Skin of body (tissue), 2 donors: Measurements from ENCODE around the gene FGF18. TPM values are rescaled to one million over a fixed set of nuclear protein-coding genes. Genes with fewer than 3 reads are reported as not detected.
"Not testable (repeated sequence)": the region's sequence is repeated elsewhere in the genome, so short reads cannot be mapped to it uniquely, and the experiment has no call there.

Source experiments
- DNase-seq: peaks from one replicate; lab custom pipeline; 2025; lab: John Stamatoyannopoulos, UW
- total RNA-seq: library from RNA; depleted of rRNA; stranded (reverse); fragments of >200 nt; gene quantifications from one replicate; pipeline ENCODE4 v1.2.3, GENCODE V29; 2014

Gene FGF18
- total RNA-seq, 1 donor from 2014 or later, result 5.5 TPM

GRCh38 chr5:171398660-171399059 is 20.8 kb upstream of the FGF18 start:
- not testable (repeated sequence) for DNase-seq

GRCh38 chr5:171400169-171400568 is 19.3 kb upstream of the FGF18 start:
- DNase-seq, result no peak

GRCh38 chr5:171401167-171401947 is 18.1 kb upstream of the FGF18 start:
- DNase-seq, result no peak

GRCh38 chr5:171402751-171403150 is 16.7 kb upstream of the FGF18 start:
- DNase-seq, result not testable (repeated sequence)

- no peak for DNase-seq
These were observed 13.8 kb upstream of the FGF18 start for GRCh38 chr5:171405615-171406014.

- DNase-seq, result no peak
These were observed 12.2 kb upstream of the FGF18 start for GRCh38 chr5:171407234-171407633.

GRCh38 chr5:171409164-171410136 is 10.0 kb upstream of the FGF18 start:
- no peak for DNase-seq

- DNase-seq, result no peak
These were observed 9.3 kb upstream of the FGF18 start for GRCh38 chr5:171410181-171410580.

- DNase-seq, result no peak
These were observed 7.3 kb upstream of the FGF18 start for GRCh38 chr5:171412186-171412585.

GRCh38 chr5:171413153-171413910 is 6.1 kb upstream of the FGF18 start:
- no peak for DNase-seq

GRCh38 chr5:171413993-171414392 is 5.5 kb upstream of the FGF18 start:
- not testable (repeated sequence) for DNase-seq

GRCh38 chr5:171415115-171415730 is 4.2 kb upstream of the FGF18 start:
- peak; percentile 14 for DNase-seq

GRCh38 chr5:171416160-171417049 is 3.0 kb upstream of the FGF18 start:
- no peak for DNase-seq

GRCh38 chr5:171418316-171418981 is 998 bp upstream of the FGF18 start:
- DNase-seq, result peak; percentile 73

- DNase-seq, result no peak
These were observed 412 bp downstream of the FGF18 start for GRCh38 chr5:171419688-171420430.

GRCh38 chr5:171420431-171421241 is 1.2 kb downstream of the FGF18 start:
- DNase-seq, result peak; percentile 88

- no peak for DNase-seq
These were observed 2.1 kb downstream of the FGF18 start for GRCh38 chr5:171421331-171422262.
